IMR-90 (cell line): ENCODE data around the gene APC2. TPM values are rescaled to one million over a fixed set of nuclear protein-coding genes. Genes with fewer than 3 reads are reported as not detected.

Experiments
- ATAC-seq: fragments of 200-7000 bp; cut with Tn5 transposase; 2 replicates; pipeline ENCODE4 v1.9.1; 2020; ENCODE audit warnings: low read depth, mild to moderate bottlenecking, moderate library complexity
- BruUV-seq: library from RNA; stranded (reverse); fragments of 400-500 nt; replicated peaks from 2 replicates; lab custom pipeline; 2021; lab: Mats Ljungman, UMichigan
- CTCF ChIA-PET: fragments of 300-600 bp; formaldehyde crosslinking; extraction: SDS; loops from one replicate; lab custom pipeline; 2021; ENCODE audit warnings: antibody characterized with exemption; lab: Yijun Ruan, JAX
- POLR2A ChIA-PET: fragments of 300-600 bp; sonication (Branson Sonifier 250); formaldehyde crosslinking; loops from one replicate; lab custom pipeline; 2022; ENCODE audit warnings: antibody characterized with exemption; ENCODE audit not compliant: unreplicated experiment; lab: Charles Lee
- DNase-seq: peaks from one replicate; pipeline ENCODE4 v3.0.0; 2013
- H2AFZ ChIP-seq: replicated peaks from 2 replicates; pipeline ENCODE3; 2013; ENCODE audit warnings: low read length, mild to moderate bottlenecking; ENCODE audit not compliant: poor library complexity
- H2AK5ac ChIP-seq: 2 replicates; pipeline ENCODE4 v1.6.1; 2013; ENCODE audit warnings: low read depth, low read length, inconsistent platforms
- H2AK9ac ChIP-seq: replicated peaks from 2 replicates; pipeline ENCODE3; 2013; ENCODE audit warnings: mild to moderate bottlenecking, low read depth, low read length, moderate library complexity; ENCODE audit not compliant: poor library complexity
- H2BK120ac ChIP-seq: 2 replicates; pipeline ENCODE4 v1.6.1; 2013; ENCODE audit warnings: low read depth, low read length, inconsistent platforms
- H2BK15ac ChIP-seq: 3 replicates; pipeline ENCODE4 v1.6.1; 2013; ENCODE audit warnings: low read depth, low read length, inconsistent platforms
- H2BK20ac ChIP-seq: 2 replicates; pipeline ENCODE4 v1.6.1; 2013; ENCODE audit warnings: low read depth, mild to moderate bottlenecking, inconsistent platforms, low read length, moderate library complexity
- H2BK5ac ChIP-seq: 2 replicates; pipeline ENCODE4 v1.6.1; 2013; ENCODE audit warnings: mild to moderate bottlenecking, low read depth, low read length, inconsistent platforms; ENCODE audit not compliant: poor library complexity, severe bottlenecking
- H3K14ac ChIP-seq: replicated peaks from 2 replicates; pipeline ENCODE4 v1.6.1; 2013; ENCODE audit warnings: low read depth, low read length, inconsistent platforms
- H3K18ac ChIP-seq: 2 replicates; pipeline ENCODE4 v1.6.1; 2013; ENCODE audit warnings: low read depth, low read length, control low read depth
- H3K23ac ChIP-seq: 2 replicates; pipeline ENCODE4 v1.6.1; 2013; ENCODE audit warnings: low read depth, low read length, inconsistent platforms
- H3K27ac ChIP-seq: 2 replicates; pipeline ENCODE4 v1.5.1; 2013; ENCODE audit warnings: mild to moderate bottlenecking, control low read depth, low read length; ENCODE audit not compliant: insufficient read depth
- H3K27me3 ChIP-seq: 2 replicates; pipeline ENCODE4 v1.6.1; 2013; ENCODE audit warnings: low read length; ENCODE audit not compliant: control insufficient read depth, insufficient read depth
- H3K36me3 ChIP-seq: 2 replicates; pipeline ENCODE4 v1.6.1; 2013; ENCODE audit warnings: low read length, mixed read lengths; ENCODE audit not compliant: control insufficient read depth, insufficient read depth
- H3K4ac ChIP-seq: 2 replicates; pipeline ENCODE4 v1.6.1; 2013; ENCODE audit warnings: low read depth, low read length, inconsistent platforms
- H3K4me1 ChIP-seq: 2 replicates; pipeline ENCODE4 v1.6.1; 2013; ENCODE audit warnings: low read length, mixed read lengths; ENCODE audit not compliant: control insufficient read depth, insufficient read depth
- H3K4me2 ChIP-seq: 2 replicates; pipeline ENCODE4 v1.6.1; 2013; ENCODE audit warnings: low read depth, mild to moderate bottlenecking, control low read depth, low read length, moderate library complexity
- H3K4me3 ChIP-seq: 2 replicates; pipeline ENCODE4 v1.5.1; 2013; ENCODE audit warnings: low read depth, mild to moderate bottlenecking, control low read depth, low read length, moderate library complexity; ENCODE audit not compliant: insufficient read depth
- H3K56ac ChIP-seq: 2 replicates; pipeline ENCODE4 v1.6.1; 2013; ENCODE audit warnings: low read length, inconsistent platforms; ENCODE audit not compliant: insufficient read depth; ENCODE audit errors: extremely low read depth
- H3K79me1 ChIP-seq, 2 experiments: 2 replicates each; pipeline ENCODE4 v1.6.1; 2013; ENCODE audit warnings: low read length in 2 of 2, inconsistent platforms in 1 of 2, low read depth in 1 of 2
- H3K9ac ChIP-seq: 2 replicates; pipeline ENCODE4 v1.6.1; 2013; ENCODE audit warnings: low read depth, low read length, control low read depth
- H3K9me1 ChIP-seq: 2 replicates; pipeline ENCODE4 v1.6.1; 2013; ENCODE audit warnings: low read length, inconsistent platforms; ENCODE audit not compliant: insufficient read depth
- H3K9me3 ChIP-seq: 2 replicates; pipeline ENCODE4 v1.6.1; 2013; ENCODE audit warnings: low read length; ENCODE audit not compliant: control insufficient read depth, insufficient read depth
- H4K20me1 ChIP-seq: 2 replicates; pipeline ENCODE4 v1.6.1; 2013; ENCODE audit warnings: low read length, inconsistent platforms; ENCODE audit not compliant: insufficient read depth
- H4K5ac ChIP-seq: 2 replicates; pipeline ENCODE4 v1.6.1; 2013; ENCODE audit warnings: mild to moderate bottlenecking, low read depth, low read length, control low read depth
- H4K8ac ChIP-seq, 2 experiments: 2 replicates each; pipeline ENCODE4 v1.6.1; 2013; ENCODE audit warnings: low read depth in 2 of 2, low read length in 2 of 2, control low read depth in 1 of 2, inconsistent platforms in 1 of 2
- H4K91ac ChIP-seq: 2 replicates; pipeline ENCODE4 v1.6.1; 2013; ENCODE audit warnings: low read depth, low read length, inconsistent platforms; ENCODE audit not compliant: insufficient read depth
- CTCF ChIP-seq: conservative IDR thresholded peaks from 2 replicates; pipeline ENCODE4 v1.5.1; 2012; ENCODE audit warnings: mild to moderate bottlenecking, low read depth, low read length, improper control_type of control experiment
- FOS ChIP-seq: fragments of 150-350 bp; IDR thresholded peaks from 2 replicates; pipeline ENCODE4 v1.6.1; 2016; ENCODE audit warnings: low read depth, low read length
- MXI1 ChIP-seq: IDR thresholded peaks from 2 replicates; pipeline ENCODE4 v1.6.1; 2012; ENCODE audit warnings: low read depth, mild to moderate bottlenecking, low read length, moderate library complexity, borderline replicate concordance
- NFE2L2 ChIP-seq: fragments of 150-350 bp; IDR thresholded peaks from 2 replicates; pipeline ENCODE4 v1.6.1; 2016; ENCODE audit warnings: low read depth, mild to moderate bottlenecking, low read length
- RAD21 ChIP-seq: IDR thresholded peaks from 2 replicates; pipeline ENCODE4 v1.6.1; 2012; ENCODE audit warnings: low read length, improper control_type of control experiment
- RFX5 ChIP-seq: IDR thresholded peaks from 2 replicates; pipeline ENCODE4 v1.8.0; 2012; ENCODE audit warnings: low read depth, mild to moderate bottlenecking, low read length, moderate library complexity
- USF2 ChIP-seq: fragments of 150-350 bp; IDR thresholded peaks from 2 replicates; pipeline ENCODE4 v1.6.1; 2017; ENCODE audit warnings: mild to moderate bottlenecking, antibody characterized with exemption, low read length, low read depth
- WGBS, 2 experiments: methylation state at CpG; one replicate each; pipeline versions ENCODE4 v1.1.5 to v1.1.7; 2013; ENCODE audit warnings: missing lambda C conversion rate in 2 of 2; ENCODE audit not compliant: insufficient read length in 1 of 2; ENCODE audit errors: extremely low coverage in 2 of 2; 5-methylcytosine and 5-hydroxymethylcytosine counted together
- dilution Hi-C: fragments of 300-500 bp; cut with HindIII; formaldehyde crosslinking; loops from one replicate; pipeline ENCODE4 v1.14.3; 2018; ENCODE audit warnings: low sequenced_read_pairs; ENCODE audit not compliant: unreplicated experiment
- in situ Hi-C: fragments of 300-500 bp; cut with MboI; formaldehyde crosslinking; loops from 3 replicates; pipeline ENCODE4 v1.14.3; 2019; ENCODE audit warnings: low sequenced_read_pairs, inconsistent platforms, mixed read lengths
- intact Hi-C: fragments of 100-400 bp; cut with micrococcal nuclease; formaldehyde crosslinking; loops from 2 replicates; pipeline ENCODE4 v1.10.0; 2022
- polyA plus RNA-seq, 3 experiments: library from polyadenylated mRNA; depleted of rRNA; stranded (reverse); fragments of >200 nt; gene quantifications; 2 replicates each; pipeline ENCODE4 v1.2.3, GENCODE V29; 2012; ENCODE audit warnings: low replicate concordance in 1 of 3
- total RNA-seq: library from RNA; depleted of rRNA; stranded (reverse); fragments of >200 nt; gene quantifications from 2 replicates; pipeline ENCODE4 v1.2.3, GENCODE V29; 2012

Gene APC2
- total and polyA plus RNA-seq, 2 of the 4 experiments (the other 2 are of a cell fraction) = 0.36 to 0.41 TPM

GRCh38 chr19:1487576-1488281 is 37.8 kb downstream of the APC2 start:
- Histone ChIP-seq H3K79me1 (no peaks in the 10 kb centered on the region), H2BK120ac (no peak overlapping the region), H3K9ac (no peak overlapping the region), H3K4ac (no peak overlapping the region), H2AK5ac (no peak overlapping the region), H2BK5ac (no peak overlapping the region), H3K4me3 (no peak overlapping the region), H3K36me3 (no peaks in the 10 kb centered on the region), H3K23ac (no peak overlapping the region), H3K4me2 (no peak overlapping the region), H3K9me1 (no peaks in the 10 kb centered on the region), H2AK9ac (no peak overlapping the region), H2AFZ (no peak overlapping the region), H4K20me1 (peaks cover 3% of the 10 kb centered on the region; the same call in 1 of the 2 replicates), H3K9me3 (no peaks in the 10 kb centered on the region), H3K14ac (no peak overlapping the region), H4K8ac (no peak overlapping the region), H2BK20ac (no peak overlapping the region), H3K4me1 (peaks cover 9% of the 10 kb centered on the region), H3K27me3 (peaks cover 5% of the 10 kb centered on the region; the same call in 1 of the 2 replicates), H3K27ac (no peak overlapping the region), H4K5ac (no peak overlapping the region), H3K56ac (no peak overlapping the region), H4K91ac (no peak overlapping the region), H3K18ac (no peak overlapping the region), H2BK15ac (no peak overlapping the region)
- no peak for ATAC-seq
- no peak for DNase-seq
- ChIA-PET POLR2A (interaction anchor here (0.6 kb wide), 1 partner anchor 252 kb away, joined by 3 read pairs; no protein-coding TSS in a partner anchor), CTCF (no interaction called here)
- TF ChIP-seq MXI1 (no peak), RFX5 (no peak), RAD21 (no peak), NFE2L2 (no peak), CTCF (no peak), USF2 (no peak), FOS (no peak)
- WGBS, 2 experiments = 87% methylated on average over 13 of the region's 40 CpGs; no CpG with 5 or more reads in 1 of the 2 experiments
- in situ Hi-C loops (no loop called here), intact Hi-C loops (no loop called here), dilution Hi-C loops (no loop called here)
- BruUV-seq = no TSS peak
